HG02943 (cell line): ENCODE data around the gene RASSF5.

Experiments used
- ATAC-seq: cut with Tn5 transposase; IDR thresholded peaks from one replicate; pipeline ENCODE4 v1.9.1; 2021; ENCODE audit warnings: mild to moderate bottlenecking, low read depth, moderate library complexity; ENCODE audit not compliant: unreplicated experiment

Gene RASSF5

GRCh38 chr1:206507284-206508129 is at the start of gene RASSF5:
Gene RASSF5 (plus strand): TSS chr1:206507531. CDS start chr1:206507603, 72 bp downstream.
- ATAC-seq: peak; percentile 62

- no peak for ATAC-seq
Measured at GRCh38 chr1:206459703-206460102, 47.6 kb upstream of the RASSF5 start.

GRCh38 chr1:206460836-206461426 is 46.4 kb upstream of the RASSF5 start:
- ATAC-seq: no peak

GRCh38 chr1:206461602-206462455 is 45.5 kb upstream of the RASSF5 start:
- no peak for ATAC-seq

- no peak for ATAC-seq
Measured at GRCh38 chr1:206463137-206463536, 44.2 kb upstream of the RASSF5 start.

DNA sequence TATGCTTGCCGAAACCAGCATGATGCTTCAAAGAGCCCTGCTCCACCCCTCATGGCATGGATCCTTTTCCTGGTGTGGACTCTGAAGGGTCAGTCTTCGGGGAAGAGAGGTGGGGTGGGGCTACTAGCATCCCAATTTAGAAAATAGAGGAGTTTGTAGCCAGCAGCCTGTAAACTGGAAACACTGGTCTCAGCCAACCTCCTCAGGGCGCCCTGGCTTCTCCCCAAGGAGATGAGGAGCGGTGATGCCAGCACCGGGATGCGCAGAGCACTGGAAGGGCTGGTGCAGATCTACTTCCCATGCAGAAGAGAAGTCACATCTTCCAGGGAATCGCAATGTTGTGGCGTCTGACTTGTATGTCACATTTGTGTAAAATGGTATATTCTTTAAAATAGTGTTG is 43.4 kb upstream of the RASSF5 start:
- ATAC-seq: no peak

DNA sequence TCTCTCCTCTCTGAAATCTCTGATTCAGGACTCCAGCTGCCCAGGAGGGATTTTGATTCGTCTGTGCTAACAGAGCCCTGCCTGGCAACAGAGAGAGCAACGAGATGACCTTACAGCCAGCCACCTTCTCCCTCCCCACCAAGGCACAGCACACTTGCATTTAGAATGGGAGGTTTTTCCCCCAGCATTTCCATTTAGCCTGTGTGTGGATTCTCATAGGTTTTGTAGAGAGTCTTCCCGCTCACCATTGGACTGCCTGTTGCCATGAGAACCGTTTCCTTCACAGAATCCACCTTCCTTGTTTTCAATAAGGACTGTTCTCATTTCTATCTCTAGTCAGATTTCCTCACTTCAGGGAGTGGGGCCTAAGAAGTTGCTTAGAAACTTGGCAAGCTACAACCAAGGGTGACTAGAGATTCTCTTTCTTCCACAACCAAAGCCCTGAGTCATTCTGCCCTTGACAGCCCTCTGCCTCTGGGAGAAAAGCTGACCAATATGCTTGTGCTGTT is 42.8 kb upstream of the RASSF5 start:
- no peak for ATAC-seq

- no peak for ATAC-seq
Measured at GRCh38 chr1:206465951-206466350, 41.4 kb upstream of the RASSF5 start.

DNA sequence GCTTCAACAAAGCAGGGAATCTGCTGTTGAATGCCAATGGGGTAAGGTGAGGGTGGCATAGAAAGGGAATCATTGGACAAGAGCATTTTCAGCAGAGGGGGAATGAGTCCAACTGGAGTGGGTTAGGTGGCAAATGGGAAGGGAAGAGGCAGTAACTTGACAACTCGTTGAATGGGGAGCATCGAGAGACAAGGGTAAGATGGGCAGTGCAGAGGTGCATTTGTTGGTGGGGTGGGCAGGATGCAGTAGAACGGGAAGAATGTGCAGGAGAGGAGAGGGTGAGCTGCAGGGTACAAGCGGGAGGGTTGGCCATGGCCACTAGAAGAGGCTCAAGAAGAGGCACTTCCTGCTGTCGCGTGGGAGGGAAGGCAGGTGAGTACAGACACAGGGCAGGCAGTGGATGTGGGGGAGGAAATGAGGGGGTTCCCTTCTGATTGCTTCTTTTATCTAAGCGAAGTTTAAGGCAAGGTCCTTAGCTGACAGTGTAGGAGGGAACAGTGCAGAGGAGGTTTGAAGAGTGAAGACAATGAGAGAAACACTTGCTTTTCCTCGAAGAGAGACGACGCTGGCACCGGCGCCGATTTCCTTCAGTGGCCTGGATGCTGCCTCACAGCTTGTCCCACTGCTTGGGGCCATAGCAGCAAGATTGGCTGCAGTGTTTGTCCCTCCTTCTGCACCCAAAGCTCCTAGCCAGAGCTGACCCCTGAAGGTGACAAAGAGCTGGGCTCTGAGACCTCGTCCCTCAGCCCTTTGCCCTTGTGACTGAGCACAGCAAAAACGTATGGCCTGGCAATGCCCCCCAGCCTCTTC is 40.3 kb upstream of the RASSF5 start:
- no peak for ATAC-seq

DNA sequence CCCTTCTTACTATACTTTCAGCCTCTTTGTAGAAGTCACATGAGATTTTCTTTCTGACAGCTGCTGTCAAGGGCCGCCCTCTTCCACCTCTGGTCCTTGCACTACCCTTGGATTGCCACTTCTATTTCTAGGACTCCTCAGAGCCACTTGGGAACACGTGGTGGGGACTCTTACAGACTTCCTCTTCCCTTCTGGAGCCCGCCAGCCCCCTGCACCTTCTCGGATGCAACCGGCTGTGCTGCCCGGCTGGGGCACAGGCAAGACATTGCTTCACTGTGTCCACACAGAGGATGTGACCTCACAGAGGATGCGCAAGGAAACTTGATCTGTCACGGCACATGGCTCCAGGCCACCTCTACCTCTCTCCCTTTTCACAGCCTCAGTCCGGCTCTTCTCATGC is 39.4 kb upstream of the RASSF5 start:
- ATAC-seq: no peak

DNA sequence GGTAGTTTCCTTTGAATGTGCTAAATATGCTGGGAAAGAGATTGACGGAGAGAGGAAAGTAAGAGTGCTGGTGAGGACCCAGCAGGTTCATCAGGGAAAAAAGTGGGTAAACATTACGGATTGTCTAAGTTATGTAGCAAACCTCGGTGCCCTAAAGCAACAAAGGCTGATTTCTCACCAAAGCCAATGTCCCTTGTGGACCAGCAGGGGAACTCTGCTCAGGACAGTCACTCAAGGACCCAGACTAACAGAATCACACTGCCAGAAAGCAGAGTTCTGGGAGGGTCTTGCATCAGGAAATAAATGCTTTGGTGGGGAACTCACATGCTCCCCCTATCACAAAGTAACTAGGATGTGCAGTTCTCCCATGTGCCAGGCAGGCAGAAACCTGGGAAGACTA is 38.8 kb upstream of the RASSF5 start:
- no peak for ATAC-seq

- no peak for ATAC-seq
Measured at GRCh38 chr1:206469411-206469932, 37.9 kb upstream of the RASSF5 start.

DNA sequence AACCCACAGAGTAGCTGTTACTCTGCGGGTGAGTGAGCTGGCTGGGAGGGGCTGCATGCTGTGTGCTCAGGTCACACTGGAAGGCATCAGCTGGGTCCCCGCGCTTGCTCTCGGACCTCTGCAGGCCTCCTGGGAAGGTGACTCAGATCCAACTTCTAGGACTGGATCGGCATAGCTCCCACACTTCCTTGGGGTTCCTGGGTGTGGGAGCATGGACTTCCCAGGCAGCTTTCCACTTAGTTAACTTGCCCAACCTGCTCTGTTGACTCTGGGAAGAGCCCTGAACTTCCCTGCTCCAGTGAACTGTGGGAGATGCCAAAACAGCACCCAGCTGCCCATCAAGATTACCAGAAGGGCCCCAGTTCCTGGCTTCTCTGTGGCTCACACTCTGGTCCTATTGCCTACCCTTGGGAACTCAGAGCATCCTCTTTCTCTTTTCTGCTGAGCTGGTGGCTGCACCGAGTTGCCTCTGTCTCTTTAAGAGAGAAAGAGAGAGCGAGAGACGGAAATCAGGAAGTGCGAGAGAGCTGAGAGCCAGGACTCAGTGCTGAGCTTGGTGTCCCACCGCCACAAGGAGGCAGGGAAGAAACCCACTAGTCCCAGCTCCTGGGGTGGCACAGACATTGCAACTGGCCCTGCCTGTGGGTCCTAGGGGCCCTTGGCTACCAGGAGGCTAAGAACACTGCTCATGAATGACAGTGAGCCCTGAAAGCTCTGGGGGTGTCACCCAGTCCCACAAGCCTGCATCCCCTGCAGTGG is 37.2 kb upstream of the RASSF5 start, which contains the start of gene IKBKE:
Gene IKBKE (plus strand): TSS at position 544 of the 759 bp plus-strand sequence. CDS start 2,752 bp downstream, outside the sequence.
- ATAC-seq: no peak

GRCh38 chr1:206470692-206471414 is 36.5 kb upstream of the RASSF5 start:
- no peak for ATAC-seq

DNA sequence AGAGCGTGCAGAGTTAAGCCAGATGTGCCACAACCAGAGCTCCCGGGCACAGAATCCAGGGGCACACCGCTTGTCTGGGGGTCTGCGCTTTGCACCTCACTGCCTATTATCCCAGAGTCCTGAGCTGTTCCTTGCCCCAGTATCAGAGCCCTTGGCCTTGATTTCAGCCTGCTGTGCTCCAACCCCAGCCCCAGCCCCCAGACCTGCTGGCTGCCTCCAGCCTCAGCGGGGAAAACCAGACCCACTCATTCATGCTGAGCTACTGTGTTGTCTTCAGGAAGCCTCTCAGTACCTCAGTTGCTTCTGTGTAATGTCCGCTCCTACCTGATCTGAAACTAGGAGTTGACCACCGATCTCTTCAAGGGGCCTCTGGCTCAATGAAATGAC is 35.9 kb upstream of the RASSF5 start:
- no peak for ATAC-seq

GRCh38 chr1:206472024-206472423 is 35.3 kb upstream of the RASSF5 start:
- no peak for ATAC-seq

- no peak for ATAC-seq
Measured at GRCh38 chr1:206472454-206472853, 34.9 kb upstream of the RASSF5 start.

DNA sequence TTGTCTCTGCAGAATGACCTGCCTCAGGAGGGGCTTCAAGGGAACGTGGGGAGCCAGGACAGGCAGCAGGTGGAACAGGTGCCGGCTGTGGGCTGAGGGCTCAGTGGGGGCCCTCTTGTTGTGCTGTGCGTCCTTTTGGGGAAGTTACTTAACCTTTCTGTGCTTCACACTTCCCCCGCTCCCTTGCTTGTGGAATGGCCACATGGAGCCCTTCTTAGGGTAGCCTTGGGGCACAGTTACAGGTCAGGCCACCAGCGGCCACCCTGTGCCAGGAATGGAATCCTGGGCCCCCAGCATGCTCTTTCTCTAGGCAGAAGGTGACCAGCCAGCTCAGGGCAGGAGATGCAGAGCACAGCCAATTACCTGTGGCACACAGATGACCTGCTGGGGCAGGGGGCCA is 34.4 kb upstream of the RASSF5 start:
- no peak for ATAC-seq
